ENCODE measurements around the gene PAGR1. TPM values are rescaled to one million over a fixed set of nuclear protein-coding genes. Genes with fewer than 3 reads are reported as not detected.
"Not testable (repeated sequence)": the region's sequence is repeated elsewhere in the genome, so short reads cannot be mapped to it uniquely, and the experiment has no call there.

The PAGR1 gene
- total RNA-seq, result 15.6 TPM
- long read RNA-seq, transcript PAGR1-201 (3 exons, 1,702 nt), result major isoform, 57 of 58 reads
- long read RNA-seq, partial matches to known transcripts, result 1 of 58 reads
- long read RNA-seq, other reads (novel, unspliced or antisense), result 0 of 58 reads

DNA sequence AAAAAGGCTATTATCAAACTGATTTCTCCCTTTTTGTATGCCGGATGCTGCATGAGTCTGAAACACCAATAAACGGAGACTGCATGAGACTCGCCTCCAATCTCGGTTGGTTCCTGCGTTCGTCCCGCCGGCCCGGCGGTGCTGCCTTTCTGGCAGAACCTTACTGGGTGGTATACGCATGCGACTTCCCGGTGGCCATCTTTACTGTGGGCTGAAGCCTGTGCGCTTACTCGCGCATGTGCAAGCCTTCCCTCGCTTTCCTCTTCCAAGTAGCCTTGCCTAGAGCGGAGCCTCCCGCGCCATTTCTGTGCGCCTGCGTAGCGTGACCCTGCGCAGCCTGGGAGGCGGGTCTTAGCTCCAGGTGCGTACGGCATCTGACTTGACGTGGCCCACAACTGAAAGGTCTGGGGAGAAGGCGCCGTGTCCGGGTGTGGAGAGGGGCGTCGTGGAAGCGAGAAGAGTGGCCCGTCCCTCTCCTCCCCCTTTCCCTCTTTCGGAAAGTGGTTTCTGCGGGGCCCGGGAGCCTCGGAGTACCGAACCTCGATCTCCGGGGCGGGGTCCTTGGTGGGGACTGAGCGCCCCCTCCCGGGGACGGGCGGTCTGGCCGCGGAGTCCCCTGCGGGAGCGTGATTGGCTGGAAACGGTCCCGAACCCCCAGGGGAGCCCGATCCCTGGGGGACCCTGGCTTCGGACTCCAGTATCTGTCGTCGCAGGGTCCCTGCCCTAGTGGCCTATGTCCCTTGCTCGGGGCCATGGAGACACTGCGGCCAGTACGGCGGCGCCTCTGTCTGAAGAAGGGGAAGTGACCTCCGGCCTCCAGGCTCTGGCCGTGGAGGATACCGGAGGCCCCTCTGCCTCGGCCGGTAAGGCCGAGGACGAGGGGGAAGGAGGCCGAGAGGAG is at the start of gene PAGR1:
Gene PAGR1 (plus strand): TSS at position 360 of the 901 bp plus-strand sequence. CDS start 374 bp downstream, at position 734.
- intact Hi-C loops (cut with DNase I), result loop anchor here (5.0 kb wide), 2 partner anchors 46 to 156 kb away; partner anchors contain the start of genes CDIPT and TAOK2
- peak; percentile 99 for DNase-seq (ENCODE audit: low spot score)

DNA sequence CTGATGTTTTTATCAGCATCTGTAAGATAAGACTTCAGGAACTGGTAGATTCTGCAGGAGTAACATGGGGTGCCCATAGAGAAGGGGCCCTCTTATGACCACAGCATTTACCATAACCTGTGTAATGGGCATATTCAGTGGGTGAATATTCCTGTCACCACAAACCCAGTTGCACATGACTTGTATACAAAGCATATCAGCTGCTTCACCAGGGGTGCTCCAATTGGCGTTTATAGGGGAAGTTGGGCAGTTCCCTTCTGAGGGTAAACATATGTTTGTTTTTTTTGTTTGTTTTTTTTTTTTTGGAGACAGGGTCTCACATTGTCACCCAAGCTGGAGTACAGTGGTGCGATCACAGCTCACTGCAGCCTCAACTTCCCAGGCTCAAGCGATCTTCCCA is 49.4 kb upstream of the PAGR1 start:
- no peak for DNase-seq (ENCODE audit: low spot score)
- intact Hi-C loops (cut with DNase I), result no loop called here

- no peak for DNase-seq (ENCODE audit: low spot score)
- intact Hi-C loops (cut with DNase I), result no loop called here
Observed at GRCh38 chr16:29767062-29767461, 48.9 kb upstream of the PAGR1 start.

DNA sequence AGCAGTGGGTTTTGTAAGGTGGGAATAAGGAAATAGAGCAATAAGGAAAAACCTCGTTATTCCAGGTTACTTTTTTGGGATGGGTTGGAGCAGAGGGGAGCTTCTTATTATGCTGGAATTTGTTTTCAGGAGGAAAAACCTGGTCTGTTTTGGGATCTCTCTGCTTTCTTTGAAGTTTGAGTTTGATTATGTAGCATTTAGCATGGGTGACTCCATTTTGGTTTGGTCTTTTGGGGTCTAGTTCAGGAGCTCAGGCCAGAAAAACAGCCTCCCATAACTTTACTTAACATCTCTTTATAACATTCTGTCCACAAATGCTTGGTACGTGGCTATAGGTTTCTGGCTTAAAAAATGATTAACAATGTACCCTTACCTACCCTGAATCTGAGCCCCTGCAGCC is 46.4 kb upstream of the PAGR1 start:
- no peak for DNase-seq (ENCODE audit: low spot score)
- intact Hi-C loops (cut with DNase I), result no loop called here

- intact Hi-C loops (cut with DNase I), result no loop called here
- DNase-seq (ENCODE audit: low spot score), result no peak
Observed at GRCh38 chr16:29770250-29770929, 45.6 kb upstream of the PAGR1 start.

DNA sequence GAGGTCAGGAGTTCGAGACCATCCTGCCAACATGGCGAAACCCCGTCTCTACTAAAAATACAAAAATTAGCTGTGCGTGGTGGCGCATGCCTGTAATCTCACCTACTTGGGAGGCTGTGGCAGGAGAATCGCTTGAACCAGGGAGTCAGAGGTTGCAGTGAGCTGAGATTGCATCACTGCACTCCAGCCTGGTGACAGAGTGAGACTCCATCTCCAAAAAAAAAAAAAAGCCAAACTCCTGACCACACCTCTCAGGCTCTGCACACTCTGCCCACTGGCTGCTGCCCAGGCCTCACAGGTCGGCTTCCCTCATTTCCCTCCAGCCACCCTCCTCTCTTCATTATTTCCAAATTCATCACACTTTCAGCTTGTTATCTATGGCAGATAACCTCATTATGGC is 43.6 kb upstream of the PAGR1 start:
- intact Hi-C loops (cut with DNase I); DNase-seq (ENCODE audit: low spot score): not testable (repeated sequence)

DNA sequence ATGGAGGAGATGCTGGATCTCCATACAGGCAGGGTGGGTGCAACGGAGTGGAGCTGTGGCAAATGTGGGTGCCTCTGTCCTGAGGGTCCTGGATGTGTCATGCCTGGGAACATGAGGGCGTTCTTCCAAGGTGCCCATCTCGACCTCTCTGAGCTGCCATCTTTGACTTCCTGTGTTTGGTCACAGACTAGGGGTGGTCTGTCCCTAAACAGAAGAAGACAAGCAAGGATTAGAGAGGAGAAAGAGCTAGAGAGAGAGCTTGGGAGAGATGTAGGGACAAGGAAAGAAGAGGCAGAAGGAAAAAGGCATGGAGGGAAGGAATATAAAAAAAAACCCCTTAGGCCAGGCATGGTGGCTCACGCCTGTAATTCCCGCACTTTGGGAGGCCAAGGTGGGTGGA is 41.2 kb upstream of the PAGR1 start:
- DNase-seq (ENCODE audit: low spot score), result no peak
- intact Hi-C loops (cut with DNase I), result no loop called here

DNA sequence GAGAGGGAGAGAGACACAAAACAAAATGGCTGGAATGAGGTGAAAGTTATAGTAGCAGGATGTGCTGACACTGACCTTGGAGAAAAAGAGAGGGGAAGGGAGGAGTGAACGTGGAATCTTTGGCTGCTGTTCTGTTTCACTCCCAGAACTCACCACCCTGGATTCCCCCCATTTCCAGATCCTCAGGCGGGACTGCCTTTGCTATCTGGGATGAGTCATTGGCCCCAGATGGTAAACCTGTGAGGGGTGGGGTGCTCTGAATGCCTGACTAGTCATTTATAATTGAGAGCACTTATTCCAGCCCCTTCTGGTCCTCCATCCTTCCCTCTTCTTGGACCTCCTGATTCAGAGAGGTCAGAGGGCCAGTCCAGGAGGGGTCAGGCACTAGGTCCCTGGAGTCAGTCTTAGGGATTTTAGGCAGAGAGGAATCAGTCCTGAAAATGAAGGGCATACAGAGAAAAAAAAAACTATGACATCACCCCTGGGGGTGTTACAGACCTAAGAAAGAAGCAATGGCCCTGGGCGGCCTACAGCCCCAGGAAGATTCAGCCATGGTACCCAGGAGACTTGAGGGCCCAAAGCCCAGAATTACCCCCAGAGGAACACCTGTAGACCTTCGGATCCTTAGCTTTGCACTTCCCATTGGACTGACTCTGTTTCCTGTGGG is 40.1 kb upstream of the PAGR1 start:
- intact Hi-C loops (cut with DNase I), result no loop called here
- DNase-seq (ENCODE audit: low spot score), result no peak

DNA sequence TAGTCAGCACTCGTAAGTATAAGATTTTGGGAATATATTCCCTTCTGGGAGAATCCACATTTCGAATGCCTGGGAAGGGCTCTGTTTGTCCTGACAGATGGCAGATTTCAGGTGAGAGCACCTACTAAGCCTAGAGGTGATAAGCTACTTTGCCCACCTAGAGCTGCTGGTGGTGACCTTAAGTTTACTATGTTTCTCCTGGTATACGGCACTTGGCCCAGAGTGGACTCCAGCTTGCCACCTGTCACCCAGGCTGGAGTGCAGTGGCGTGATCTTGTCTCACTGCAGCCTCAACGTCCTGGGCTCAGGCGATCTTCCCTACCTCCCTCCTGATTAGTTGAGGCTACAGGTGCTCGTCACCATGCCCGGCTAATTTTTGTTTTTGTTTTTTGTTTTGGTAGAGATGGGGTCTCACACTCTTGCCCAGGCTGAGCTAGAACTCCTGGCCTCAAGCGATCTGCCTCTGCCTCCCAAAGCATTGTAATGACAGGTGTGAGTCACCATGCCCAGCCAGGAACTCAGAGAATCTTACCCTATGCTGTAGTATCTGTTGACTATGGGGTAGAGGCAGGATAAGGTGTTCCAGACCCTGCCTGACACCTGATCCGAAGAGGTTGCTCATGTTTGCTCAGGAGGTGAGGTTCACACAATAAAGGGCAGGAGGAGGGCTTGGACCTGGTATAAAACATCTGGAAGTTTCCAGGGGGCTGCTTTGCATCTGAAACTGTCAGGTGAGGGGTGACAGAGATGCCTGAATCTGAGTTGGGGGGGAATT is 38.2 kb upstream of the PAGR1 start, which contains the start of gene ZG16:
Gene ZG16 (plus strand): TSS at position 681 of the 775 bp plus-strand sequence. CDS start 1,011 bp downstream, outside the sequence.
- intact Hi-C loops (cut with DNase I), result no loop called here
- DNase-seq (ENCODE audit: low spot score), result no peak

DNA sequence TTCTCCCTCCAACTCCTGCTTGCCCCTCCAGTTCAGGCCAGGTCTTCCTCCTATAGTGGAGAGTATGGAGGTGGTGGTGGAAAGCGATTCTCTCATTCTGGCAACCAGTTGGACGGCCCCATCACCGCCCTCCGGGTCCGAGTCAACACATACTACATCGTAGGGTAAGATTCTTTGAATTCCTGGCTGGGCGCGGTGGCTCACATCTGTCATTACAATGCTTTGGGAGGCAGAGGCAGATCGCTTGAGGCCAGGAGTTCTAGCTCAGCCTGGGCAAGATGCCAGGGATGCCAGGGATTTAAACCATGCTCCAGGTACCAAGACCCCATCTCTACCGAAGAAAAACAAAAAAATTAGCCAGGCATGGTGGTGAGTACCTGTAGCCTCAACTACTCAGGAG is 36.5 kb upstream of the PAGR1 start:
- intact Hi-C loops (cut with DNase I), result no loop called here
- DNase-seq (ENCODE audit: low spot score), result no peak

GRCh38 chr16:29783094-29783953 is 32.6 kb upstream of the PAGR1 start:
- intact Hi-C loops (cut with DNase I); DNase-seq (ENCODE audit: low spot score): not testable (repeated sequence)

GRCh38 chr16:29784157-29784556 is 31.8 kb upstream of the PAGR1 start:
- no peak for DNase-seq (ENCODE audit: low spot score)
- intact Hi-C loops (cut with DNase I), result no loop called here

- intact Hi-C loops (cut with DNase I), result no loop called here
- DNase-seq (ENCODE audit: low spot score), result peak; percentile 91
Observed at GRCh38 chr16:29784901-29785500, 31.0 kb upstream of the PAGR1 start.

DNA sequence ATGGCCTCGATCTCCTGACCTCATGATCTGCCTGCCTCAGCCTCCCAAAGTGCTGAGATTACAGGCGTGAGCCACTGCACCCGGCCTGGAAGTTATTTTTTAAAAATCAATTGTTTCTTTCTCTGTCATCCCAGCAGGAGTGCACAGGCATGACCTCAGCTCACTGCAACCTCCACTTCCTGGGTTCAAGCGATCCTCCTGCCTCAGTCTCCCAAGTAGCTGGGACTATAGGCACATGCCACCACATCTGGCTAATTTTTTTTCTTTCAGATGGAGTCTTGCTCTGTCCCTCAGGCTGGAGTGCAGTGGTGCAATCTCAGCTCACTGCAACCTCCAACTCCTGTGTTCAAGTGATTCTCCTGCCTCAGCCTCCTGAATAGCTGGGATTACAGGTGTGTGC is 28.8 kb upstream of the PAGR1 start:
- intact Hi-C loops (cut with DNase I); DNase-seq (ENCODE audit: low spot score): not testable (repeated sequence)

DNA sequence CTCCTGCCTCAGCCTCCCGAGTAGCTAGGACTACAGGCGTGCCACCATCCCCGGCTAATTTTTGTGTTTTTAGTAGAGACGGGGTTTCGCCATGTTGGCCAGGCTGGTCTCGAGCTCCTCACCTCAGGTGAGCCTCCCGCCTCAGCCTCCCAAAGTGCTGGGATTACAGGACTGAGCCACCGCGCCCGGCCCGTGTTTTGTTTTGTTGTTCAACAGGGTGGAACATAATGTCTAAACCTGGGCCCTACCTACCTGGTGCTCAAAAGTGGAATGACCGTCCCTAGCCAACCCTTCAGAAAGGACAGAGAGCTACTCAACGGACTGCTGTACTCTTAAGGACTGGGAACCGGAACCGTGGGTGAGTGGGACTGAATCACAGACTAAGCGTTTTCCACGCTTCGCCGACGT is 26.2 kb upstream of the PAGR1 start:
- intact Hi-C loops (cut with DNase I), result loop anchor here (1.0 kb wide), 3 partner anchors 16 to 74 kb away; partner anchors contain the start of gene CDIPT
- peak; percentile 74 for DNase-seq (ENCODE audit: low spot score)

- intact Hi-C loops (cut with DNase I), result loop anchor here (1.0 kb wide), 3 partner anchors 15 to 73 kb away; partner anchors contain the start of gene CDIPT
- DNase-seq (ENCODE audit: low spot score), result peak; percentile 100
Observed at GRCh38 chr16:29790183-29790948, 25.6 kb upstream of the PAGR1 start, which contains the start of gene KIF22. Gene KIF22, plus strand, starts transcription at chr16:29790751. Its CDS starts 9 bp downstream, at chr16:29790760.
